GM21619 (cell line): Measurements from ENCODE around the gene SELENOO.

Source experiments
- ATAC-seq: cut with Tn5 transposase; IDR thresholded peaks from one replicate; pipeline ENCODE4 v1.9.1; 2021; ENCODE audit not compliant: unreplicated experiment

The SELENOO gene

GRCh38 chr22:50264946-50265669, 64.3 kb downstream of the SELENOO start:
- ATAC-seq, result no peak

- ATAC-seq, result no peak
These were observed 66.2 kb downstream of the SELENOO start for GRCh38 chr22:50266994-50267393.
